Mesothelial cell of epicardium (in vitro differentiated cells): Measurements from ENCODE around the gene TRMT1. TPM values are rescaled to one million over a fixed set of nuclear protein-coding genes. Genes with fewer than 3 reads are reported as not detected.

Source experiments
- DNase-seq, 2 experiments: peaks; one replicate each; pipeline ENCODE4 v3.0.0; 2021; ENCODE audit warnings: low spot score in 2 of 2; ENCODE audit not compliant: unreplicated experiment in 2 of 2
- H3K27ac Mint-ChIP-seq: 2 replicates; pipeline ENCODE4 v1.8.0; 2021; ENCODE audit warnings: mixed read lengths
- H3K27me3 Mint-ChIP-seq: 2 replicates; pipeline ENCODE4 v1.8.0; 2021; ENCODE audit warnings: low read depth, mixed read lengths
- H3K36me3 Mint-ChIP-seq: 2 replicates; pipeline ENCODE4 v1.8.0; 2021; ENCODE audit warnings: mixed read lengths
- H3K4me1 Mint-ChIP-seq: 2 replicates; pipeline ENCODE4 v1.8.0; 2021; ENCODE audit warnings: mixed read lengths
- H3K4me3 Mint-ChIP-seq: 2 replicates; pipeline ENCODE4 v1.8.0; 2021; ENCODE audit warnings: mild to moderate bottlenecking, moderate library complexity, mixed read lengths
- H3K9me3 Mint-ChIP-seq: 2 replicates; pipeline ENCODE4 v1.8.0; 2021; ENCODE audit warnings: mixed read lengths
- total RNA-seq: library from RNA; stranded (reverse); gene quantifications from 3 replicates; pipeline ENCODE4 v1.2.1, GENCODE V29; 2021
- TF ChIP-seq, protein P1 (sequence below): fragments of 200-600 bp; sonication (generic); IDR thresholded peaks from one replicate; pipeline ENCODE4 v1.5.0; 2021; ENCODE audit warnings: antibody characterized with exemption; ENCODE audit not compliant: unreplicated experiment

TRMT1 gene
- total RNA-seq, 1 donor from 2014 or later, result 57.0 TPM

DNA sequence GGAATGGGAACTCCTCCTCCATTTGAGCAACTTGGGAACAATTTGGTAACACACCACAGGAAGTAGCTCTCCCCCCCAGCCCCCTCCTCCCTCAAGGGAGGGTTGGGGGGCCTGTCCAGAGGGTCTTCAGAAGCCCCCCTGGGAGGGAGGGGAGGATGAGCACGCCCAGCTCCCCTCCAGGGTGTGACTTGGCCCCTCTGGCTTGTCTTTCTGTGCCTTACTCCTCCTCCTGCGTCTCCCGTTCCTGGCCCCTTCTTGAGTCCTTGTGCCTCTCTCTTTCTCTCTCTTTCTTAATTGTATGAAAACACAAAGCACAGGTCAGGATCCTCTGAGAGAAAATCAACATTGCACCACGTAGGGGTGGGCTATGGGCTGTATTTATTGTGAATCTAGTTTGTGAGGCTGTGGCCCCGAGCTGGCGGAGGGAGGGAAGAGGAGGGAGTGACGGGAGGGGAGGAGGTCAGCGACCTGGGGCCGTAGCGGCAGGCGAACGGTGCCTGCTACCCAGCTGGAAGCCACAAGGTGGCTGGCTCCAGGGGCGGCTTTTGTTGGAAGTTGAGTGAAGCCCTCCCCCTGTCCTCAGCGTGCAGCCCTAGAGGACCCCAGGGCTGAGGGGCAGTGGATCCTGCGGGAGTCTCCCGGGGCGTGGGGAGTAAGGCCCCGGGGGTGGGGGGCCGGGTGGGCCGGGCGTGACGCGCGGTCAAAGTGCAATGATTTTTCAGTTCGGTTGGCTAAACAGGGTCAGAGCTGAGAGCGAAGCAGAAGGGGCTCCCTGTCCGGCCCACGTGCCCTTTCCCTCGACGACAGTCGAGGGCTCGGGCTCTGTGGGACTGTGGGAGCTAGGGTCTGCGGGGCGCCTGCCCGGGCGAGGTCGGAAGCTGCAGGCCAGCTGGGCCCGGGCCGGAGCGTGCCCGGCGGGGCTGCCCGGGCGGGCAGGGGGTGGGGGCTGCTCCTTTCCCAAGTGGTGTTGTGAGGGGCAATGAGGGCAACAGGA is 20.3 kb downstream of the TRMT1 start:
- no peaks in the 10 kb centered on the region for H3K9me3 Mint-ChIP-seq
- peaks cover 45% of the 10 kb centered on the region for H3K4me1 Mint-ChIP-seq
- H3K27ac Mint-ChIP-seq, result peak overlapping the region; percentile 11
- TF ChIP-seq, protein P1, sequence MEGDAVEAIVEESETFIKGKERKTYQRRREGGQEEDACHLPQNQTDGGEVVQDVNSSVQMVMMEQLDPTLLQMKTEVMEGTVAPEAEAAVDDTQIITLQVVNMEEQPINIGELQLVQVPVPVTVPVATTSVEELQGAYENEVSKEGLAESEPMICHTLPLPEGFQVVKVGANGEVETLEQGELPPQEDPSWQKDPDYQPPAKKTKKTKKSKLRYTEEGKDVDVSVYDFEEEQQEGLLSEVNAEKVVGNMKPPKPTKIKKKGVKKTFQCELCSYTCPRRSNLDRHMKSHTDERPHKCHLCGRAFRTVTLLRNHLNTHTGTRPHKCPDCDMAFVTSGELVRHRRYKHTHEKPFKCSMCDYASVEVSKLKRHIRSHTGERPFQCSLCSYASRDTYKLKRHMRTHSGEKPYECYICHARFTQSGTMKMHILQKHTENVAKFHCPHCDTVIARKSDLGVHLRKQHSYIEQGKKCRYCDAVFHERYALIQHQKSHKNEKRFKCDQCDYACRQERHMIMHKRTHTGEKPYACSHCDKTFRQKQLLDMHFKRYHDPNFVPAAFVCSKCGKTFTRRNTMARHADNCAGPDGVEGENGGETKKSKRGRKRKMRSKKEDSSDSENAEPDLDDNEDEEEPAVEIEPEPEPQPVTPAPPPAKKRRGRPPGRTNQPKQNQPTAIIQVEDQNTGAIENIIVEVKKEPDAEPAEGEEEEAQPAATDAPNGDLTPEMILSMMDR, result no peak
- H3K36me3 Mint-ChIP-seq, result peaks cover 2% of the 10 kb centered on the region
- H3K27me3 Mint-ChIP-seq, result peaks cover 66% of the 10 kb centered on the region
- H3K4me3 Mint-ChIP-seq, result peak overlapping the region; percentile 44
- no peak for DNase-seq

DNA sequence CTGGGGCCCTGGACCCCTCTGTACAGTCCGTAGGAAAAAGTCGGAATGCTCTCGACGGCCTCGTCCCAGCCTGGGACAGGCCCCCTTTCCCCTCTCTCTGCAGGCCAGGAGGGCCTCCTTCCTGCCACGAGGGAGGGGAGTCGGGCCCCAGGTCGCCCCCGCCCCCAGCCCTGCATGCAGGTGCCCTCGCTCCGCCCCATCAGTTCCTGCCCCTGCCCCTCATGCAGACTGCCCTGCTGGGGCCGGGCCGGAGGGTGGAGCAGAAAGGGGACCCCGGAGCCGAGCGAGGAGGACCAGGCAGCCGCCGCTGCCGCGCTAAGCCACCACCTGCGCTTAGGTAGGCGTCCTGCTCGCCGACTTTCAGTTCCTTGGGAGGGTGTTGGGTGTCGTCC is 21.2 kb downstream of the TRMT1 start:
- peaks cover 59% of the 10 kb centered on the region for H3K27me3 Mint-ChIP-seq
- peaks cover 53% of the 10 kb centered on the region for H3K4me1 Mint-ChIP-seq
- DNase-seq, result no peak

DNA sequence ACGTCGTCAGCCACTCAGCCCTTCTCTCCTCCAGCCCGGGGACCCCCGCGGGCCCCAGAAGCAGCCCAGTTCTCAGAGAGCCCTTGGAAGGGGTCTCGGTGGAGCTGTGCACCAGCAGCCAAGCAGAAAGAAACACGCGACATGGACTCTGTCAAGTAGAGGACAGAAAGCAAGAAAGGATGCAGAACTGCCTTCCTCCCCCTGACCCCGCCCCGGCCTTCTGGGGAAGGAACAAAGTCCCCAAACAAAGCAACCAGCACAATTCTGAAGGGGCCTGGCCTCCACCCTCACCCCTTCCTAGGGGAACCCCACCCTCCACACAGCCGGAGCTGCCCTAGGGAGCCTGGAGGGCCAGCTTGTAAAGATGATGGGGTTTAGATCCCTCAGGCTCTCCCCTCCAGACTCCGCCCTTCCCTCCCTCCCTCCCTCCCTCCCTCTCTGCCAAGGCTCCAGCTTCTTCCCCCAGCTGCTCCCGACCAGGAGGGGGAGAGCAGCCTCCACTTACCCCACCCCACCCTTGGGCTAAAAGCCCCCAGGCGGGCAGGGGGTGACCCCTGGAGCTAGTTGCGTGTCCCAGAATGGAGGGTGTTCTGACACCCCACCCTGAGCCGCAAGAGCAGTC is 21.7 kb downstream of the TRMT1 start:
- Mint-ChIP-seq H3K27me3 (peaks cover 54% of the 10 kb centered on the region), H3K9me3 (no peaks in the 10 kb centered on the region), H3K36me3 (peaks cover 2% of the 10 kb centered on the region), H3K4me1 (peaks cover 58% of the 10 kb centered on the region), H3K27ac (no peak overlapping the region), H3K4me3 (no peak overlapping the region)
- TF ChIP-seq, protein P1, result no peak
- no peak for DNase-seq

More for the DNA sequence above, 21.2 kb downstream of the TRMT1 start:
- peaks cover 2% of the 10 kb centered on the region for H3K36me3 Mint-ChIP-seq
- no peak overlapping the region for H3K27ac Mint-ChIP-seq
- no peak overlapping the region for H3K4me3 Mint-ChIP-seq
- no peaks in the 10 kb centered on the region for H3K9me3 Mint-ChIP-seq
- TF ChIP-seq, protein P1, result no peak

DNA sequence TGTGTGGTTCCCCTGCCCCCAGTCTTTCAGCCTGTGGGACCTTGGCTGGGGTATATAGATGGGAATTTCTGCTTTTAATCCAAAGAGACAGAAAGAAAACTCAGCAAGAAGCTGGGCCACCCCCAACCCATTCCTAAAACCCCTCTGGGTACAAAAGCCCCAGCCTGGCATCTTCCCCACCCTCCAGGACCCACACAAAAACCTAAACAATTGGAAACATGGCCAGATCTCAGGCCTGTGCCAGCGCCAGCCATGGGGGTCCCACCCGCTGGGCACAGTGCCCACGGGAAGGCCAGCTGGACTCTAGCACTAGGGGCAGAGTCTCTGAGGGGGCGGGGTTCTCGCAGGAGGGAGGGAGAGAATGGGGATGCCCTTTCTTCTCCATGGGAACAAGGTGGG is 22.4 kb downstream of the TRMT1 start:
- H3K27ac Mint-ChIP-seq, result no peak overlapping the region
- no peaks in the 10 kb centered on the region for H3K9me3 Mint-ChIP-seq
- no peak overlapping the region for H3K4me3 Mint-ChIP-seq
- DNase-seq, result no peak
- H3K27me3 Mint-ChIP-seq, result peaks cover 49% of the 10 kb centered on the region
- H3K36me3 Mint-ChIP-seq, result peaks cover 2% of the 10 kb centered on the region
- peaks cover 59% of the 10 kb centered on the region for H3K4me1 Mint-ChIP-seq
- TF ChIP-seq, protein P1, result peak; percentile 62

DNA sequence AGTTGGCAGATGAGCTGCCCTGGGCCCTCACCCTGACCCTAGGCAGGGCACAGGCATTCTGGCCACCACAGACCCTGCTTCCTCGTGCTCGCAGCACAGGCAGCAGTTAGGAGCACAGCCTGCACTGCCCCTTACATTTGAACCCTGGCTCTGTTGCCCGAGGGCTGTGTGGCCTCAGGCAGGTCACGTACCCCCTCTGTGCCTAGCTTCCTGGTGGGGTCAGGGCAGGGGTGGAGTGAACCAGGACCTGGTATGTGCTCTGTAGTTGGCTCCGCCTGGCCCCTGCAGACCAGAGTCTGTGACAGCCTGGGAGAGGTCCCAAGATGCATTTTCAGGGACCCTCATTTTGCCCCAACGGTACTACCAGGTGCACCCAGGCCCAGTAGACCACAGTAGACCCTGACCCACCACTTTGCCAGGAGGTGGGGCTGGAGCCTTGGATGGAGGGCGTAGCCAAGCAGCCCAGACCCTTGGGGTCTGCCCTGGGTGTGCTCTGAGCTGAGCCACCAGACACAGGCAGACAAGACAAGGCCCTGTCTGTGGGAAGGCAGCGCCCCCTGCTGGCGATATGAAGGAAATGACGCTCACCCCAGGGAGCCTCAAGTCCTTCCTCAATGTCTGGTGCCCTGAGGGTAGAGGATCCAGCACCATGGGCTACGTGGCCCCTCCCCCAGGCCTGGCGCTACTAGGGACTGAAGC is 23.0 kb downstream of the TRMT1 start:
- no peaks in the 10 kb centered on the region for H3K9me3 Mint-ChIP-seq
- H3K27ac Mint-ChIP-seq, result no peak overlapping the region
- H3K4me3 Mint-ChIP-seq, result no peak overlapping the region
- peak; percentile 73 to 87 for DNase-seq
- H3K27me3 Mint-ChIP-seq, result peaks cover 45% of the 10 kb centered on the region
- peaks cover 56% of the 10 kb centered on the region for H3K4me1 Mint-ChIP-seq
- TF ChIP-seq, protein P1, result peak; percentile 99
- peaks cover 3% of the 10 kb centered on the region for H3K36me3 Mint-ChIP-seq
